ENCODE data around the gene LLGL1. TPM values are rescaled to one million over a fixed set of nuclear protein-coding genes. Genes with fewer than 3 reads are reported as not detected.

Gene LLGL1
- polyA plus RNA-seq, 1 donor from 2014 or later: 52.2 TPM

GRCh38 chr17:18201108-18201507 lies 24.3 kb upstream of the LLGL1 start:
- H3K4me2 ChIP-seq (ENCODE audit: low read length): no peak overlapping the region
- H3K4me3 ChIP-seq (ENCODE audit: low read length): no peak overlapping the region
- no peaks in the 10 kb centered on the region for H3K9me3 ChIP-seq (ENCODE audit: low read length)
- H4K20me1 ChIP-seq (ENCODE audit: insufficient read depth): no peaks in the 10 kb centered on the region
- TF ChIP-seq CTCF (IDR thresholded peaks at IDR 0.05; ENCODE audit: poor library complexity, severe bottlenecking): no peak
- no peak for TF ChIP-seq SMC3 (conservative IDR thresholded peaks at IDR 0.05; ENCODE audit: poor library complexity)
- no peak for TF ChIP-seq RAD21 (conservative IDR thresholded peaks at IDR 0.05)
- TF ChIP-seq EZH2 (IDR thresholded peaks at IDR 0.05; ENCODE audit: borderline replicate concordance, insufficient read depth, low read length, poor library complexity, severe bottlenecking): no peak
- H3F3A ChIP-seq (ENCODE audit: insufficient read depth, low read length, poor library complexity, severe bottlenecking): no peaks in the 10 kb centered on the region
- no peaks in the 10 kb centered on the region for H3K36me3 ChIP-seq (ENCODE audit: insufficient read depth, low read length)
- H3K27ac ChIP-seq (ENCODE audit: low read length): no peak overlapping the region
- H3K27me3 ChIP-seq (ENCODE audit: insufficient read depth, low read depth, low read length): no peaks in the 10 kb centered on the region
- no peak overlapping the region for H2AFZ ChIP-seq (ENCODE audit: low read depth, low read length)
- no peaks in the 10 kb centered on the region for H3K9me2 ChIP-seq (ENCODE audit: insufficient read depth, low read length)
- H3K9ac ChIP-seq (ENCODE audit: low read length): no peak overlapping the region
- H3K79me2 ChIP-seq (replicated peaks; ENCODE audit: insufficient read depth, low read length): peaks cover 32% of the 10 kb centered on the region

DNA sequence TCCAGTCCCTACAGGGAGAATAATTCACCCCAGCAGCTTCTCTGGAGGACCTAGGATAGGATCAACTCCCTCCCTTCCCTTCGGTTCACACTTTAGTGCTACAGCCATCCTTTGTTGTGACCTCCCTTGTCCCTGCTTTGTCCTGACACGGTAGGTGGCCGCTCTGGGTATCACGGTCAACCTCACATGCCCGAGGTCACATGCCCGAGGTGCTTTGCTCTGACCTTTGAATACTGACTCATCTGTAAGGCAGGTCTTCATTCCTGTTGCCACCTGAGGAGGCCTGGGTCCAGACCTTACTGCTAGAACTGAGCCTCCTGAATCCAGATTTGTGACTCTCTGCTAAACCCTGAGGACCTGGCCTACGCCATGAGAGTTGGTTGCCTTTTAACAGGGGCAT lies 22.1 kb upstream of the LLGL1 start:
- Histone ChIP-seq H3K36me3 (ENCODE audit: insufficient read depth, low read length) (no peaks in the 10 kb centered on the region), H4K20me1 (ENCODE audit: insufficient read depth) (no peaks in the 10 kb centered on the region)

DNA sequence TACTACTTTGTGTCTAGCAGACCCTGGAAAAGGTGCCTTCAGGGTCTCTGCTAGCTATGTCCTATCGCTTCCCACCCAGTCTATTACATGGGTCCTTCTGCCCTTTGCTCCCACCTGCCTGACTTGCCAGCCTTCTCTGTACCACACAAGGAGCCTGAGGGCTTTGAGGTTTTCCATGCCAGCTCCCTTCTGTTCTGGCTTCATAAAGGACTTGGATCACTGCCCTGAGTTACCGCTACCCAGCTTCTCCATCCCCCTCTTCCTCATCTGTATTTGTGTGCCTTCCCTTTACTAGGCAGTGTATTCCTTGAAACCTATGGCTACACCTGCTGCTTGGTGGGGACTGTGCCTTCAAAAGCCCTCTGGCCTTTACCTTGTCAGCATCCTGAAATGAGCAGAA lies 19.6 kb upstream of the LLGL1 start:
- H3F3A ChIP-seq (ENCODE audit: insufficient read depth, low read length, poor library complexity, severe bottlenecking): no peaks in the 10 kb centered on the region
- no peaks in the 10 kb centered on the region for H3K27me3 ChIP-seq (ENCODE audit: insufficient read depth, low read depth, low read length)
- no peak overlapping the region for H3K4me3 ChIP-seq (ENCODE audit: low read length)
- H3K9me2 ChIP-seq (ENCODE audit: insufficient read depth, low read length): no peaks in the 10 kb centered on the region
- H2AFZ ChIP-seq (ENCODE audit: low read depth, low read length): no peak overlapping the region
- no peaks in the 10 kb centered on the region for H4K20me1 ChIP-seq (ENCODE audit: insufficient read depth)
- no peak overlapping the region for H3K27ac ChIP-seq (ENCODE audit: low read length)
- no peak overlapping the region for H3K4me2 ChIP-seq (ENCODE audit: low read length)
- no peaks in the 10 kb centered on the region for H3K9me3 ChIP-seq (ENCODE audit: low read length)
- no peaks in the 10 kb centered on the region for H3K36me3 ChIP-seq (ENCODE audit: insufficient read depth, low read length)
- H3K9ac ChIP-seq (ENCODE audit: low read length): no peak overlapping the region
- TF ChIP-seq MXI1 (conservative IDR thresholded peaks at IDR 0.05; ENCODE audit: poor library complexity, severe bottlenecking) (no peak), POLR2AphosphoS5 (IDR thresholded peaks at IDR 0.05) (no peak), CTCF (IDR thresholded peaks at IDR 0.05; ENCODE audit: poor library complexity, severe bottlenecking) (no peak), SMC3 (conservative IDR thresholded peaks at IDR 0.05; ENCODE audit: poor library complexity) (no peak), RAD21 (conservative IDR thresholded peaks at IDR 0.05) (no peak), EZH2 (IDR thresholded peaks at IDR 0.05; ENCODE audit: borderline replicate concordance, insufficient read depth, low read length, poor library complexity, severe bottlenecking) (no peak), TAF1 (IDR thresholded peaks at IDR 0.05; ENCODE audit: low read depth) (no peak), EP300 (conservative IDR thresholded peaks at IDR 0.05; ENCODE audit: poor library complexity, severe bottlenecking) (no peak)
- TF ChIP-seq, protein P1, sequence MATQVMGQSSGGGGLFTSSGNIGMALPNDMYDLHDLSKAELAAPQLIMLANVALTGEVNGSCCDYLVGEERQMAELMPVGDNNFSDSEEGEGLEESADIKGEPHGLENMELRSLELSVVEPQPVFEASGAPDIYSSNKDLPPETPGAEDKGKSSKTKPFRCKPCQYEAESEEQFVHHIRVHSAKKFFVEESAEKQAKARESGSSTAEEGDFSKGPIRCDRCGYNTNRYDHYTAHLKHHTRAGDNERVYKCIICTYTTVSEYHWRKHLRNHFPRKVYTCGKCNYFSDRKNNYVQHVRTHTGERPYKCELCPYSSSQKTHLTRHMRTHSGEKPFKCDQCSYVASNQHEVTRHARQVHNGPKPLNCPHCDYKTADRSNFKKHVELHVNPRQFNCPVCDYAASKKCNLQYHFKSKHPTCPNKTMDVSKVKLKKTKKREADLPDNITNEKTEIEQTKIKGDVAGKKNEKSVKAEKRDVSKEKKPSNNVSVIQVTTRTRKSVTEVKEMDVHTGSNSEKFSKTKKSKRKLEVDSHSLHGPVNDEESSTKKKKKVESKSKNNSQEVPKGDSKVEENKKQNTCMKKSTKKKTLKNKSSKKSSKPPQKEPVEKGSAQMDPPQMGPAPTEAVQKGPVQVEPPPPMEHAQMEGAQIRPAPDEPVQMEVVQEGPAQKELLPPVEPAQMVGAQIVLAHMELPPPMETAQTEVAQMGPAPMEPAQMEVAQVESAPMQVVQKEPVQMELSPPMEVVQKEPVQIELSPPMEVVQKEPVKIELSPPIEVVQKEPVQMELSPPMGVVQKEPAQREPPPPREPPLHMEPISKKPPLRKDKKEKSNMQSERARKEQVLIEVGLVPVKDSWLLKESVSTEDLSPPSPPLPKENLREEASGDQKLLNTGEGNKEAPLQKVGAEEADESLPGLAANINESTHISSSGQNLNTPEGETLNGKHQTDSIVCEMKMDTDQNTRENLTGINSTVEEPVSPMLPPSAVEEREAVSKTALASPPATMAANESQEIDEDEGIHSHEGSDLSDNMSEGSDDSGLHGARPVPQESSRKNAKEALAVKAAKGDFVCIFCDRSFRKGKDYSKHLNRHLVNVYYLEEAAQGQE (IDR thresholded peaks at IDR 0.05; ENCODE audit: borderline replicate concordance): no peak
- no peaks in the 10 kb centered on the region for H3K79me2 ChIP-seq (replicated peaks; ENCODE audit: insufficient read depth, low read length)

More for the DNA sequence above, 22.1 kb upstream of the LLGL1 start:
- H3K27ac ChIP-seq (ENCODE audit: low read length): no peak overlapping the region
- no peak for TF ChIP-seq SMC3 (conservative IDR thresholded peaks at IDR 0.05; ENCODE audit: poor library complexity)
- TF ChIP-seq CTCF (IDR thresholded peaks at IDR 0.05; ENCODE audit: poor library complexity, severe bottlenecking): no peak
- no peak for TF ChIP-seq EP300 (conservative IDR thresholded peaks at IDR 0.05; ENCODE audit: poor library complexity, severe bottlenecking)
- H3K27me3 ChIP-seq (ENCODE audit: insufficient read depth, low read depth, low read length): no peaks in the 10 kb centered on the region
- H3K9ac ChIP-seq (ENCODE audit: low read length): no peak overlapping the region
- no peaks in the 10 kb centered on the region for H3F3A ChIP-seq (ENCODE audit: insufficient read depth, low read length, poor library complexity, severe bottlenecking)
- H2AFZ ChIP-seq (ENCODE audit: low read depth, low read length): no peak overlapping the region
- H3K9me3 ChIP-seq (ENCODE audit: low read length): no peaks in the 10 kb centered on the region
- no peaks in the 10 kb centered on the region for H3K9me2 ChIP-seq (ENCODE audit: insufficient read depth, low read length)
- no peak overlapping the region for H3K4me3 ChIP-seq (ENCODE audit: low read length)
- H3K4me2 ChIP-seq (ENCODE audit: low read length): no peak overlapping the region
- peaks cover 14% of the 10 kb centered on the region for H3K79me2 ChIP-seq (replicated peaks; ENCODE audit: insufficient read depth, low read length)

Data from neural cell (in vitro differentiated cells).